Measurements from ENCODE around the gene SKIDA1. TPM values are rescaled to one million over a fixed set of nuclear protein-coding genes. Genes with fewer than 3 reads are reported as not detected.

The SKIDA1 gene
- total RNA-seq, 1 donor from 2014 or later = 7.8 TPM

DNA sequence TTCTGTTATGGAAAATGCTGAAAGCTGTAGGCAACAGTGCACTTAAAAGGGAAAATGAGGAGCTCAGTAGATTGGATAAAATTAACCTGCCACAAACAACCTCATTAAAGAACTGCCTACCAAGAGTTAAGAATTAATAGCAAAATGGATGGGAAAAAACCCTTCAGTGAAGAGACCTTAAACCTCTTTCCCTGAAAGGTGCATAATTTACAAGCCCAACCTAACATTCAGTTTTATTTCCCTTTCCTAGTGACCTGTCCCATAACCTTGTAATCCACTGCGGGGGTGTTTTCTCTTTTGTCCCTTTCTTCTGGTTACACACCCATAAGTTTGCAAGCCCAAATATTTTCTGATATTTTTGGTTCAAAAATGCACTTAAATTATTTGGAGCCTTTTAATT is 21.9 kb downstream of the SKIDA1 start:
- H3K4me1 ChIP-seq (ENCODE audit: insufficient read depth, low read length) = no peaks in the 10 kb centered on the region
- H3K4me2 ChIP-seq (ENCODE audit: low read length) = no peak overlapping the region
- H3K9ac ChIP-seq (ENCODE audit: low read length) = no peak overlapping the region
- H3K36me3 ChIP-seq (ENCODE audit: insufficient read depth, low read length) = no peaks in the 10 kb centered on the region
- Mint-ChIP-seq H3K4me1 (ENCODE audit: low read depth, unreplicated experiment) (peaks cover 40% of the 10 kb centered on the region), H3K4me3 (ENCODE audit: unreplicated experiment) (no peak overlapping the region), H3K27ac (ENCODE audit: unreplicated experiment) (no peak overlapping the region), H3K36me3 (ENCODE audit: low read depth, unreplicated experiment) (no peaks in the 10 kb centered on the region), H3K27me3 (ENCODE audit: low read depth, unreplicated experiment) (peaks cover 5% of the 10 kb centered on the region), H3K9me3 (ENCODE audit: unreplicated experiment) (no peaks in the 10 kb centered on the region)
- TF ChIP-seq, protein P1, sequence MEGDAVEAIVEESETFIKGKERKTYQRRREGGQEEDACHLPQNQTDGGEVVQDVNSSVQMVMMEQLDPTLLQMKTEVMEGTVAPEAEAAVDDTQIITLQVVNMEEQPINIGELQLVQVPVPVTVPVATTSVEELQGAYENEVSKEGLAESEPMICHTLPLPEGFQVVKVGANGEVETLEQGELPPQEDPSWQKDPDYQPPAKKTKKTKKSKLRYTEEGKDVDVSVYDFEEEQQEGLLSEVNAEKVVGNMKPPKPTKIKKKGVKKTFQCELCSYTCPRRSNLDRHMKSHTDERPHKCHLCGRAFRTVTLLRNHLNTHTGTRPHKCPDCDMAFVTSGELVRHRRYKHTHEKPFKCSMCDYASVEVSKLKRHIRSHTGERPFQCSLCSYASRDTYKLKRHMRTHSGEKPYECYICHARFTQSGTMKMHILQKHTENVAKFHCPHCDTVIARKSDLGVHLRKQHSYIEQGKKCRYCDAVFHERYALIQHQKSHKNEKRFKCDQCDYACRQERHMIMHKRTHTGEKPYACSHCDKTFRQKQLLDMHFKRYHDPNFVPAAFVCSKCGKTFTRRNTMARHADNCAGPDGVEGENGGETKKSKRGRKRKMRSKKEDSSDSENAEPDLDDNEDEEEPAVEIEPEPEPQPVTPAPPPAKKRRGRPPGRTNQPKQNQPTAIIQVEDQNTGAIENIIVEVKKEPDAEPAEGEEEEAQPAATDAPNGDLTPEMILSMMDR (IDR thresholded peaks at IDR 0.05; ENCODE audit: insufficient read depth, low read depth, low read length) = no peak
- no peak for TF ChIP-seq EZH2 (IDR thresholded peaks at IDR 0.05; ENCODE audit: insufficient read depth, low read length)
- FAIRE-seq (no peak), DNase-seq (ENCODE audit: low read depth) (no peak)
- H2AFZ ChIP-seq (ENCODE audit: low read depth, low read length) = no peak overlapping the region
- no peak overlapping the region for H3K27ac ChIP-seq (ENCODE audit: low read depth, low read length)
- H3K27me3 ChIP-seq (ENCODE audit: insufficient read depth, low read length) = peaks cover 3% of the 10 kb centered on the region
- no peaks in the 10 kb centered on the region for H3K79me2 ChIP-seq (ENCODE audit: insufficient read depth, low read length)
- H3K4me3 ChIP-seq (ENCODE audit: insufficient read depth, low read depth, low read length) = no peak overlapping the region
- no peaks in the 10 kb centered on the region for H3K9me3 ChIP-seq (ENCODE audit: insufficient read depth, low read depth, low read length)
- no peaks in the 10 kb centered on the region for H4K20me1 ChIP-seq (ENCODE audit: insufficient read depth, low read length)

DNA sequence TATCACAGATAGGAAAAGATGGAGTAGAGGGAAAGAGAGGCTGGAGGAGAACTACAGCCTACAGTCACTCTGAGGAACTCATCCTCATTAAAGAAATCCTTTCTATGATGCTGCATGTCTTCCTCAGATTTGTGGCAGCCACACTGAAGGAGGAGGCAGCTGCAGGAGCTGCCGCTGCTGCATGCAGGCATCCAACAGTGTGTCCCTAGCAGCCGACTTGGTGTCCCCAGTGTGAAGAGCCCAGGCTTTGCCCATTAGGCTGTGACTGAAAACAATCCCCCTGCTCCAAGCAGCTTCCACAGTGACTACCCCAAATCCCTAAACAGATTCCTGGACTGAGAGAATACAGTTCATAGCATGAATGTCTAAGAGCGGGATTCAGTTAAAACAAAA is 23.1 kb downstream of the SKIDA1 start:
- Mint-ChIP-seq H3K27me3 (ENCODE audit: low read depth, unreplicated experiment) (peaks cover 5% of the 10 kb centered on the region), H3K4me3 (ENCODE audit: unreplicated experiment) (peak overlapping the region; percentile 23), H3K4me1 (ENCODE audit: low read depth, unreplicated experiment) (peaks cover 47% of the 10 kb centered on the region), H3K27ac (ENCODE audit: unreplicated experiment) (peak overlapping the region; percentile 4), H3K9me3 (ENCODE audit: unreplicated experiment) (no peaks in the 10 kb centered on the region), H3K36me3 (ENCODE audit: low read depth, unreplicated experiment) (no peaks in the 10 kb centered on the region)
- no peak overlapping the region for H3K27ac ChIP-seq (ENCODE audit: low read depth, low read length)
- H3K27me3 ChIP-seq (ENCODE audit: insufficient read depth, low read length) = peaks cover 3% of the 10 kb centered on the region
- no peak for FAIRE-seq
- no peaks in the 10 kb centered on the region for H3K36me3 ChIP-seq (ENCODE audit: insufficient read depth, low read length)
- H3K9me3 ChIP-seq (ENCODE audit: insufficient read depth, low read depth, low read length) = no peaks in the 10 kb centered on the region
- no peaks in the 10 kb centered on the region for H4K20me1 ChIP-seq (ENCODE audit: insufficient read depth, low read length)
- no peak overlapping the region for H3K9ac ChIP-seq (ENCODE audit: low read length)
- H3K4me2 ChIP-seq (ENCODE audit: low read length) = no peak overlapping the region
- no peak overlapping the region for H2AFZ ChIP-seq (ENCODE audit: low read depth, low read length)
- DNase-seq (ENCODE audit: low read depth) = no peak
- H3K79me2 ChIP-seq (ENCODE audit: insufficient read depth, low read length) = no peaks in the 10 kb centered on the region
- no peak for TF ChIP-seq EZH2 (IDR thresholded peaks at IDR 0.05; ENCODE audit: insufficient read depth, low read length)
- TF ChIP-seq, protein P1 (IDR thresholded peaks at IDR 0.05; ENCODE audit: insufficient read depth, low read depth, low read length) = no peak
- no peak overlapping the region for H3K4me3 ChIP-seq (ENCODE audit: insufficient read depth, low read depth, low read length)
- peaks cover 3% of the 10 kb centered on the region for H3K4me1 ChIP-seq (ENCODE audit: insufficient read depth, low read length)

DNA sequence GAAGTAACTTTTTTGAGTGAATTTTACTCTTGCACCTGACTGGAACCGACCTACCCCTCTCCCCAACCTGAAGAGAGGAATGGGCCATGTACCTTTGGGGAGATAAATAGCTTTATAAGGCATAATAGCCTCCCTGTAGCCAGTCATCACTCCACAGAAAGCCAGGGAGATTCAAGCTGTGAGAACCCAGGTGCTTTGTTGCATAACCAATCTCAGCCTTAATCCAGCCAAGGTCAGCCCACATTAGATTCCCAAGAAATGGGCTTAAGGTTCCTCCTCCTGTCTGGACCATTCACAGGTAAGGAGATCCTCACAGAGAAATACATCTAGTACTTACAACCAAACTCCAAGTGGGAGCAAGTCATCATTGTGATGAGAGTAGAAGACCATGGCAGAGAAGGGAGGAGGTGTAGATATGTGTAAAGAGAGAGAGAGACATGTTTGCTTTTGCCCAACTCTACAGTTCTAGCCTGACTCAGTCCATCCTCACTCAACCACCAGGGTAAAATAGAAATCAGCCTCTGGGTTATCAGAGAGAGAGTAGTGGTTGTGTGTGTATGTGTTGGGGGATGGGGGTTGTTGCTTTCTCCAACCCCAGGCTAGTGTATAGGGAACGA is 23.6 kb downstream of the SKIDA1 start:
- H3K4me1 ChIP-seq (ENCODE audit: insufficient read depth, low read length) = peaks cover 3% of the 10 kb centered on the region
- H3K27ac Mint-ChIP-seq (ENCODE audit: unreplicated experiment) = no peak overlapping the region
- H3K4me2 ChIP-seq (ENCODE audit: low read length) = no peak overlapping the region
- peaks cover 46% of the 10 kb centered on the region for H3K4me1 Mint-ChIP-seq (ENCODE audit: low read depth, unreplicated experiment)
- H3K36me3 ChIP-seq (ENCODE audit: insufficient read depth, low read length) = no peaks in the 10 kb centered on the region
- H3K27ac ChIP-seq (ENCODE audit: low read depth, low read length) = no peak overlapping the region
- no peak overlapping the region for H2AFZ ChIP-seq (ENCODE audit: low read depth, low read length)
- no peak for TF ChIP-seq EZH2 (IDR thresholded peaks at IDR 0.05; ENCODE audit: insufficient read depth, low read length)
- TF ChIP-seq, protein P1 (IDR thresholded peaks at IDR 0.05; ENCODE audit: insufficient read depth, low read depth, low read length) = no peak
- H3K4me3 Mint-ChIP-seq (ENCODE audit: unreplicated experiment) = peak overlapping the region; percentile 23
- H3K36me3 Mint-ChIP-seq (ENCODE audit: low read depth, unreplicated experiment) = no peaks in the 10 kb centered on the region
- no peak overlapping the region for H3K4me3 ChIP-seq (ENCODE audit: insufficient read depth, low read depth, low read length)
- no peaks in the 10 kb centered on the region for H3K9me3 Mint-ChIP-seq (ENCODE audit: unreplicated experiment)
- H3K9me3 ChIP-seq (ENCODE audit: insufficient read depth, low read depth, low read length) = no peaks in the 10 kb centered on the region
- peaks cover 3% of the 10 kb centered on the region for H3K27me3 ChIP-seq (ENCODE audit: insufficient read depth, low read length)
- H3K79me2 ChIP-seq (ENCODE audit: insufficient read depth, low read length) = no peaks in the 10 kb centered on the region
- H3K9ac ChIP-seq (ENCODE audit: low read length) = no peak overlapping the region
- no peaks in the 10 kb centered on the region for H4K20me1 ChIP-seq (ENCODE audit: insufficient read depth, low read length)
- H3K27me3 Mint-ChIP-seq (ENCODE audit: low read depth, unreplicated experiment) = peaks cover 5% of the 10 kb centered on the region
- no peak for DNase-seq (ENCODE audit: low read depth)
- no peak for FAIRE-seq

Measured in astrocyte (in vitro differentiated cells and primary cell).